Aorta (tissue), 5 donors: Measurements from ENCODE around the gene DNM2. TPM values are rescaled to one million over a fixed set of nuclear protein-coding genes. Genes with fewer than 3 reads are reported as not detected.
"Not testable (repeated sequence)": the region's sequence is repeated elsewhere in the genome, so short reads cannot be mapped to it uniquely, and the experiment has no call there.

ENCODE experiments used
- ATAC-seq: fragments of 200-7000 bp; cut with Tn5 transposase; one replicate; pipeline ENCODE4 v1.9.1; 2022; ENCODE audit warnings: moderate library complexity; ENCODE audit not compliant: low FRiP score
- DNase-seq, 2 donors: peaks; one replicate each; pipeline ENCODE4 v3.0.0-alpha.2; 2020
- H3K27ac ChIP-seq, 2 donors: one replicate each; pipeline ENCODE4 v1.5.1; 2013; ENCODE audit warnings: low read length in 2 of 2, mild to moderate bottlenecking in 2 of 2, moderate library complexity in 2 of 2, control low read depth in 1 of 2, inconsistent platforms in 1 of 2, low read depth in 1 of 2
- H3K27me3 ChIP-seq, 2 donors: one replicate each; pipeline ENCODE4 v1.6.1; 2013; ENCODE audit warnings: control low read depth in 1 of 2, low read length in 1 of 2, mild to moderate bottlenecking in 1 of 2, moderate library complexity in 1 of 2; ENCODE audit not compliant: insufficient read depth in 2 of 2, control insufficient read depth in 1 of 2
- H3K36me3 ChIP-seq, 2 donors: one replicate each; pipeline ENCODE4 v1.6.1; 2013; ENCODE audit warnings: control low read depth in 1 of 2, low read length in 1 of 2, mild to moderate bottlenecking in 1 of 2; ENCODE audit not compliant: insufficient read depth in 2 of 2, control insufficient read depth in 1 of 2
- H3K4me1 ChIP-seq, 2 donors: one replicate each; pipeline ENCODE4 v1.6.1; 2013; ENCODE audit warnings: low read length in 2 of 2, control low read depth in 1 of 2, mild to moderate bottlenecking in 1 of 2, moderate library complexity in 1 of 2; ENCODE audit not compliant: insufficient read depth in 2 of 2, control insufficient read depth in 1 of 2
- H3K4me3 ChIP-seq, 2 donors: one replicate each; pipeline ENCODE4 v1.5.1; 2013; ENCODE audit warnings: low read length in 2 of 2, control low read depth in 1 of 2, mild to moderate bottlenecking in 1 of 2
- H3K9me3 ChIP-seq: one replicate; pipeline ENCODE4 v1.6.1; 2013; ENCODE audit warnings: mild to moderate bottlenecking, low read length; ENCODE audit not compliant: control insufficient read depth
- WGBS, 2 donors: extraction: QIAGEN DNeasy Blood & Tissue Kit; methylation state at CpG; one replicate each; pipeline ENCODE4 v1.1.7; 2013; 5-methylcytosine and 5-hydroxymethylcytosine counted together
- intact Hi-C, 2 donors: fragments of 100-400 bp; cut with DNase I; formaldehyde crosslinking; loops; one replicate each; pipeline versions ENCODE4 v1.14.2 to v1.15.0; 2022
- polyA plus RNA-seq, 2 donors: library from polyadenylated mRNA; stranded (reverse); fragments of 200-250 nt; gene quantifications; one replicate each; pipeline ENCODE4 v1.2.3, GENCODE V29; 2013
- total RNA-seq, 2 donors: library from RNA; stranded (reverse); fragmentation: NEBNext Ultra II Directional; extraction: Animal tissue kit (Norgen Biotek cat#: 25700); gene quantifications; one replicate each; pipeline ENCODE4 v1.2.1, GENCODE V29; 2021
- donor health status: healthy with polysubstance abuse.
- donor health status: Bipolar disorder and iron deficiency.
- donor health status: DM: no; HTN: no; CAD: no.
- donor health status: DM: no; HTN: no; CAD: no.
- donor health status: DM: yes; HTN: yes; CAD: no.

Gene DNM2
- total and polyA plus RNA-seq, 4 donors, result 51.7 to 160 (median 104) TPM

DNA sequence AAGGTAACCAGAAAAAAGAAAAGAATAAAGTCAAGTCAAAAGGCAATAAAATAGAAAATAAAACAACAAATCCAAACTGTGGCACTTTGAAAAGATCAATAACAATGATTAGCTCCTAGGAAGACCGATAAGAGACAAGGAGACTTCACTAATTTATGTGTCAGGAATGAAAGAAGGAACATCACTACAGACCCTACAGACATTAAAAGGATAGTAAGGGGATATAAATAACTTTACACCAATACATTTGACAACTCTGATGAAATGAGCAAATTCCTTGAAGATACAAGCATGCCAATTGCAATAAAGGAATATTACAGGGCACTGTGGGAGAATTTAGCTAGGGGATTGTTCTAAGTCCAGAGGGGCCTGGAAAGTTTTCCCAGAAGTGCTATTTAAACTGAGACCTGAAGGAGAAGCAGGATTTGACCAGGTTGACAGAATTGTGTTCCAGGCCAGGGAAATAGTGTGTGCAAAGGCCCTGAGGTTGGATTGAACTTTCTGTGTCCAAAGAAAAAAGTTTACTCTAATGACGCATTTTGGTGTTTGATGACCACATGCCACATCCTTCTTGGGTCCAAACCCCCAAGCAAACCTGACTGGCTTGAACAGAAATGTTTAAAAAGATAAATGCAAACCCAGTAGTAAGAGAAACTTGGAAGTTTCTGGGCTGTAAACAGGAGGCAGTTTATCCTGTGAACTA lies 128.8 kb downstream of the DNM2 start:
- H3K4me3 ChIP-seq, result no peak overlapping the region
- WGBS, 2 donors, result 82 to 85% methylated on average over 2 of the region's 2 CpGs
- H3K27me3 ChIP-seq, result no peaks in the 10 kb centered on the region
- ATAC-seq (no peak), DNase-seq (no peak)
- H3K36me3 ChIP-seq, result no peaks in the 10 kb centered on the region
- no peak overlapping the region for H3K27ac ChIP-seq
- H3K4me1 ChIP-seq, result no peaks in the 10 kb centered on the region
- intact Hi-C loops, result no loop called here
- H3K9me3 ChIP-seq, result no peaks in the 10 kb centered on the region

DNA sequence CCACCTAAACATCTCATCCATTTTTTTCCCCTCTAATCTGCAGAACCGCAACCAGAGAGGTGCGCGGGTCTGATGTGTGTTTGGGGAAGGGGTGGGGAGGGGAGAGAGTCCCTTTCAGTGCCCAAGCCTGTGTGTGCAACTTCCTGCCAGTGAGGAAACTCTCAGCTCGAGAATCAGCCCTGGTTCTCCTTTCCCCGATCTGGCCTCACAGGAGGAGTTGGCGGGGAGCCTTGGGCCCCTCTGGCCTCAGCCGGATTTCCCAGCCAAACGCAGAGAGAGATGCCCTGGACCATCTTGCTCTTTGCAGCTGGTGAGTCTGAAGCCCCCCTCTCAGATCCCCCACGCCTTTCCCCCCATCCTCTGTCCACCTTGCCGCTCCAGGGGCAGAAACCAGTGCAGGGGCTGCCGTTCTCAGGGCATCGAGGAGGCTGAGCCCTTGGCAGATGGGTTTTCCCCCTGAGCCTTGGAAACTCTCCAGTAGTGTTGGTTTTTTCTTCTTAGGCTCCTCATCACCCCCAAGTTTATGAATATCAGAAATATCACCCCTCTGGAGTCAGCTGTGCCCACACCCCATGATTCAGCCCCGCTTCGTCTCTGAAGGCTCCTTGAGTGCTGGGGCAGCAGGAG lies 130.5 kb downstream of the DNM2 start, which contains the start of gene C19orf38:
C19orf38 (plus strand) TSS at position 186 of the 627 bp plus-strand sequence; CDS start at position 280, 94 bp downstream.
- H3K27me3 ChIP-seq, result no peaks in the 10 kb centered on the region
- intact Hi-C loops, result no loop called here
- H3K4me3 ChIP-seq, result no peak within 1 kb of the TSS
- no peaks in the 10 kb centered on the region for H3K4me1 ChIP-seq
- H3K9me3 ChIP-seq, result no peaks in the 10 kb centered on the region
- no peak within 1 kb of the TSS for H3K27ac ChIP-seq
- no peaks in the 10 kb centered on the region for H3K36me3 ChIP-seq
- no peak for DNase-seq
- 46 to 48% methylated on average over 14 of the region's 14 CpGs for whole genome bisulfite sequencing, 2 donors
- no peak for ATAC-seq

DNA sequence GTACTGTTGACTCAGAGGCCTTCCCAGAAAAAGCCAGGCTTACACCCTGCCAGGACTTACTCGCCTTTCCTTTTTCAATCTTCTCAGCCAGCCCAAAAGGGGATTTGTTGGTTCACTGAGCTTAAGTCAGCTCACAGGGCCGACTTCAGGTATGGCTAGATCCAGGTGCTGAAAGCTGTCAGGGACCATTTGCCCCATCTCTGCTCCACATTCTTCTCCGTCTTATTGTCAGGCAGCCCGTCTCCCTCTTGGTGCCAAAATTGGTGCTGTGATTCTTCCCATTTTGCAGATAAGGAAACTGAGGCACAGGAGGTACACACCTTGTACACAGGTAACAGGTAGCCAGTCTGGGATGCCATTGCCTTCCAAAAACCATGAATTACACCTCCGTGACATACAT lies 132.8 kb downstream of the DNM2 start:
- no peak for ATAC-seq

DNA sequence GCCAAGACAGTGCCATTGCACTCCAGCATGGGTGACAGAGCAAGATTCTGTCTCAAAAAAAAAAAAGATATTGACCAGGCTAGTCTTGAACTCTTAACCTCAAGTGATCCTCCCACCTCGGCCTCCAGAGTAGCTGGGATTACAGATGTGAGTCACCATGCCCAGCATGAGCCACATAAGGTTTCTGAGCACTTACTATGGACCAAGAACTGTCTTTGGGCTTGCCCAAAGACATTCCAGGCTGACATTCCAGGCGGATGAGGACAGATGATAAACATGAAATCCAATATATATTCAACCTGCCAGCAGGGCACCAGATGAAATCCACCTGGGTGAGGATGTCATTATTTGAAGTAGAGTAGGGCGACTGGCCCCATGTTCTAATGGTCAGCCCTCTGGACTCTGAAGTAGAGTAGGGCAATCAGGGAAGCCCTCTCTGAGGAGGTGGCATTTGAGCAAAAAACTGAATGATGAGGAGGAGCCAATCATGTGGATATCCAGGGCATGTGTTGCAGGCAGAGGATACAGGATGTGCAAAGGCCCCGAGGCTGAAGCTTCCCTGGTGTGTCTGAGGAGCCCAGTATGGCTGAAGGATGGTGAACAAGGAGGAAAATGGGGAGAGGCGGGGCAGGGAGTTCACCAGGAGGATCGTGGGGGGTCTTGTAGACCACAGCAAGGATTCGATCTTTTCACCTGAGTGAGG lies 134.4 kb downstream of the DNM2 start:
- Histone ChIP-seq H3K36me3 (no peaks in the 10 kb centered on the region), H3K9me3 (no peaks in the 10 kb centered on the region), H3K4me3 (no peak overlapping the region), H3K4me1 (no peaks in the 10 kb centered on the region), H3K27me3 (no peaks in the 10 kb centered on the region), H3K27ac (no peak overlapping the region)
- ATAC-seq (no peak), DNase-seq (no peak)
- intact Hi-C loops, result no loop called here
- WGBS, 2 donors, result 74 to 80% methylated on average over 7 of the region's 7 CpGs

More for the DNA sequence above, 132.8 kb downstream of the DNM2 start:
- Histone ChIP-seq H3K27me3 (no peaks in the 10 kb centered on the region), H3K9me3 (no peaks in the 10 kb centered on the region), H3K4me1 (no peaks in the 10 kb centered on the region), H3K27ac (no peak overlapping the region), H3K4me3 (no peak overlapping the region), H3K36me3 (no peaks in the 10 kb centered on the region)
- no peak for DNase-seq
- intact Hi-C loops, result no loop called here
- WGBS, 2 donors, result 89 to 90% methylated on average over 5 of the region's 5 CpGs

DNA sequence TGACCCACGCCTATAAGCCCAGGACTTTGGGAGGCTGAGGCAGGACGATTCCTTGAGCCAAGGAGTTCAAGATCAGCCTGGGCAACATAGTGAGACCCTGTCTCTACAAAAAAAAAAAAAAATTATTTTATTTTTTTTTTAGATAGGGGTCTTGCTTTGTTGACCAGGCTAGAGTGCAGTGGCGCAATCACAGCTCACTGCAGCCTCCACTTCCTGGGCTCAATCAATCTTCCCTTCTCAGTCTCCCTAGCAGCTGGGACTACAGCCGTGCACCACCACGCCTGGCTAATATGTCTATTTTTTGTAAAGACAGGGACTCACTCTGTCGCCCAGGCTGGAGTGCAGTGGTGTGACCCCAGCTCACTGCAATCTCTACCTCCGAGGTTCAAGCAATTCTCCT lies 135.1 kb downstream of the DNM2 start:
- ATAC-seq (no peak), DNase-seq (no peak)
- intact Hi-C loops, result no loop called here
- Histone ChIP-seq H3K27me3 (no peaks in the 10 kb centered on the region), H3K9me3 (no peaks in the 10 kb centered on the region), H3K27ac (no peak overlapping the region), H3K4me1 (no peaks in the 10 kb centered on the region), H3K36me3 (no peaks in the 10 kb centered on the region), H3K4me3 (no peak overlapping the region)
- WGBS, 2 donors, result 71 to 74% methylated on average over 7 of the region's 7 CpGs

DNA sequence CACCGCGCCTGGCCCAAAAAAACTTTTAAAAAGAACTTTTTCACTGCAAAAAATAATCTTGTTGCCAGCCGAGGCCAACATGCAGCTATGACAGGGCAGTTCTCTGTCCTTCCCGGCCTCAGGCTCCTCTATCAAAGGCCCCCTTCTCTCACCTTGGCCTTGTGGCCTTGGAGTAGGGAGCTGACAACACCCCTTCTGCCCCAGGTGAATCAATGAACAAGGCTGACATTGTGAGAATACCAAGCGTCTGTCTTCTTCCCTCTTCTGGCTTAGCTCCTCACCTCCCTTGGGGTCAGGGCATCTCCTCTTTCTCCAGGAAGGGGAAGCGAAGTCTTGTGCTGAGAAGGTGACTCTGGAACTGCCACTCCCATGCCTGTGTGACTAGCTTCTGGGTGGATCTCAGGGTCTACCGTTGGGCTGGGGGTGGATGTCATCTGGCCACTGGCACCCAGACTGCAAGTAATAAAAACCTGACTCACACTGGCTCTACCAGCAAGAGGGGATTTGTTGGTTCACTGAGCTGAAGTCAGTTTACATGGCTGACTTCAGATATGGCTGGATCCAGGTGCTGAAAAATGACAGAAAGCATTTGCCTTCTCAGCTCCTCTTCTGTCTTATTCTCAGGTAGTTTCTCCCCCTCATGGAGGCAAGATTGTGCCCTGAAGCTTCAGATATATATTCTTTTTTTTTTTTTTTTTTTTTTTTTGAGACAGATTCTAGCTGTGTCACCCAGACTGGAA lies 136.6 kb downstream of the DNM2 start:
- Histone ChIP-seq H3K4me1 (no peaks in the 10 kb centered on the region), H3K4me3 (no peak overlapping the region), H3K9me3 (no peaks in the 10 kb centered on the region), H3K27ac (no peak overlapping the region), H3K27me3 (no peaks in the 10 kb centered on the region), H3K36me3 (no peaks in the 10 kb centered on the region)
- intact Hi-C loops, result no loop called here
- 71 to 75% methylated on average over 7 of the region's 7 CpGs for WGBS, 2 donors
- DNase-seq (no peak), ATAC-seq (no peak)

DNA sequence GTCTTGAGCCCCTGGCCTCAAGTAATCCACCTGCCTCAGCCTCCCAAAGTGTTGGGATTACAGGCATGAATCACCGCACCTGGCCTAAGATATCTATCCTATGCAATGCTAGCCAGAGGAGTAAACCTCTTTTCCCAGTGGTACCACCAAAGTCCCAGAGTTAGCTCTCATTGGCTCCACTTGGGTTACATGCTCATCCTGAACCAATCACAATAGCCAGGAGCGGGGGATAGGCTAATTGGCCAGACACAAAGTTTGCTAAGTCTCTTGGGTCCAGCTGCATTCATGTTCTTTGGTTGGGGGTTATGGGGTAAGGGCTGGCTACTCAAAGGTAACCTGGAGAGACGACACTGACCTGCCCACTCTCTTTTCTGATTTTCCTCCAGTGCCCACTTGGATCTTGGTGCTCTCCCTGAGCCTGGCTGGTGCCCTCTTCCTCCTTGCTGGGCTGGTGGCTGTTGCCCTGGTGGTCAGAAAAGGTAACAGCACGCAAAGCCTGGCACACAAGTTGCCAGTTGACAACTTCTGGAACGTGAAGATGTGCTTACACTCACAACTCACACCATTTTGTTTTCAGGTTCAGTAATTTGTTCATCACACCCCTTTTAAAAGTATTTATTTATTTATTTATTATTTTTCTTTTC lies 138.1 kb downstream of the DNM2 start:
- no peaks in the 10 kb centered on the region for H3K36me3 ChIP-seq
- H3K4me3 ChIP-seq, result no peak overlapping the region
- ATAC-seq, result no peak
- H3K4me1 ChIP-seq, result no peaks in the 10 kb centered on the region
- H3K9me3 ChIP-seq, result no peaks in the 10 kb centered on the region
- no peak overlapping the region for H3K27ac ChIP-seq
- intact Hi-C loops, result no loop called here
- no peak for DNase-seq
- H3K27me3 ChIP-seq, result no peaks in the 10 kb centered on the region
- WGBS, 2 donors, result 69 to 71% methylated on average over 5 of the region's 5 CpGs

DNA sequence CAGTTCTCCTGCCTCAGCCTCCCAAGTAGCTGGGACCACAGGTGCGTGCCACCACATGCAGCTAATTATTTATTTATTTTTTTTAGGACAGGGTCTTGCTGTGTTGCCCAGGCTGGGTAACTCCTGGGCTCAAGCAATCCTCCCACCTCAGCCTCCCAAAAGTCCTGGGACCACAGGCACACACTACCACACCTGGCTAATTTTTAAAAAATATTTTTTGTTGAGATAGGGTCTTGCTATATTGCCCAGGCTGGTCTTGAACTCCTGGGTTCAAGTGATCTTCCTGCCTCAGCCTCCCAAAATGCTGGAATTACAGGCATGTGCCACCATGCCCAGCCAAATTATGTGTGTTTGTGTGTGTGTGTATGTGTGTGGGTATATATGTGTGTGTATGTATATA lies 139.0 kb downstream of the DNM2 start:
- H3K4me1 ChIP-seq, H3K36me3 ChIP-seq, H3K9me3 ChIP-seq, H3K27ac ChIP-seq, H3K27me3 ChIP-seq, H3K4me3 ChIP-seq, intact Hi-C loops, DNase-seq, ATAC-seq: not testable (repeated sequence)
- 90 to 93% methylated on average over 1 of the region's 1 CpG for WGBS, 2 donors
